Measurements from ENCODE around the gene DISC1. TPM values are rescaled to one million over a fixed set of nuclear protein-coding genes. Genes with fewer than 3 reads are reported as not detected.
A peak's percentile ranks its signal among the peaks of the same experiment; 100 is the strongest.

The DISC1 gene
- total and polyA plus RNA-seq, 4 experiments from 2014 or later = 1.9 to 18.0 (median 10.0) TPM

DNA sequence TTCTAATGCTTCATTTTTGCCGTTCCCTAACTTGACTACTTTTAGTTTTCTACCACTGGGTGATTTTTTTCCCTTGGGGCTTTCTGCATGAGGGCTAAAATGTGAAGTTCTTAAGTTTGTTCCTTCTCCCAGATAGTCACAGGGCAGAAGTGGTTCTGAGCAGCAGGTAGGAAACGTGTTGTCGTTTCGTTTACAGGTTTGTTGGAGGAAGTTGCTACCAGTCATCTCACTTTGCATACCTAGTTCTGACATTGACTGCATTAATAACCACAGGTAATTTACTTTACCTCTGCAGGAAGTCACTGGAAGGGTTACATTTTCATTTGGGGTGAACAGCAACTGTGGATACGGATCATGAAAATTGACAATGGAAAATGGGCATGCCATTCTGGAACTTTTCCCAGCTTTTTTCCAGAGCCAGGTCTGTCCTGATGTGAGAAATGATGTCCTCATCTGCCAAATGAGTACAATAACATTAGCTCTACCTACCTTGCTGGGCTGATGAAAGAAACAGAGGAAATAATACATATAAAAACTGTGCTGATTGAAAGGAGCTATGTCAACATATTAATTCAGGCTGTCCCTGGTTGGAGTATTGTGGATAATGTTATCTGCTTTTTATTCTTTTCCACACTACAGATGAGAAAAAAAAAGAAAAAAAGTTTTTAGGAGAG, 94.2 kb downstream of the DISC1 start:
- peaks cover 15 to 21% of the 10 kb centered on the region in 2 donors for H3K36me3 Mint-ChIP-seq
- no peaks in the 10 kb centered on the region for H3K36me3 ChIP-seq (ENCODE audit: insufficient read depth, low read length)
- H3K4me1 ChIP-seq (ENCODE audit: insufficient read depth, low read length) = no peaks in the 10 kb centered on the region
- intact Hi-C loops (cut with micrococcal nuclease) = no loop called here
- no peaks in the 10 kb centered on the region for H3K9me3 ChIP-seq (ENCODE audit: control insufficient read depth in 1 of 2, low read length in 2 of 2)
- H3K27me3 ChIP-seq (ENCODE audit: insufficient read depth, low read length) = no peaks in the 10 kb centered on the region
- H3K4me3 Mint-ChIP-seq = no peak overlapping the region
- peaks cover 0 to 5% (median 2%) of the 10 kb centered on the region in 4 donors for H3K4me1 Mint-ChIP-seq
- no peak overlapping the region for H3K27ac ChIP-seq (ENCODE audit: low read depth, low read length)
- no peaks in the 10 kb centered on the region for H3K27me3 Mint-ChIP-seq
- H3K27ac Mint-ChIP-seq = peak overlapping the region in 1 of 7 donors; percentile 15
- CTCF ChIA-PET (ENCODE audit: partially characterized antibody) = no interaction called here
- H3K4me3 ChIP-seq (ENCODE audit: low read length in 2 of 2) = no peak overlapping the region
- no peaks in the 10 kb centered on the region for H3K9me3 Mint-ChIP-seq
- DNase-seq = no peak
- POLR2A ChIA-PET (ENCODE audit: partially characterized antibody) = interaction anchor here (0.7 kb wide), 1 partner anchor 310 kb away, joined by 3 read pairs; no protein-coding TSS in a partner anchor

- Histone ChIP-seq H3K27me3 (ENCODE audit: insufficient read depth, low read length) (no peaks in the 10 kb centered on the region), H3K4me3 (ENCODE audit: low read length in 2 of 2) (no peak overlapping the region), H3K27ac (ENCODE audit: low read depth, low read length) (no peak overlapping the region), H3K9me3 (ENCODE audit: control insufficient read depth in 1 of 2, low read length in 2 of 2) (no peaks in the 10 kb centered on the region), H3K36me3 (ENCODE audit: insufficient read depth, low read length) (no peaks in the 10 kb centered on the region), H3K4me1 (ENCODE audit: insufficient read depth, low read length) (no peaks in the 10 kb centered on the region)
- intact Hi-C loops (cut with micrococcal nuclease) = no loop called here
- Mint-ChIP-seq H3K4me3 (no peak overlapping the region), H3K27ac (no peak overlapping the region), H3K9me3 (no peaks in the 10 kb centered on the region), H3K27me3 (no peaks in the 10 kb centered on the region), H3K36me3 (peaks cover 15 to 23% of the 10 kb centered on the region in 2 donors), H3K4me1 (peaks cover 0 to 4% (median under 1%) of the 10 kb centered on the region in 4 donors)
- ChIA-PET POLR2A (ENCODE audit: partially characterized antibody) (no interaction called here), CTCF (ENCODE audit: partially characterized antibody) (no interaction called here)
- DNase-seq = no peak
These were observed 94.8 kb downstream of the DISC1 start for GRCh38 chr1:231721436-231721835.

- Mint-ChIP-seq H3K4me1 (peaks cover 0 to 4% (median 0%) of the 10 kb centered on the region in 4 donors), H3K36me3 (peaks cover 15 to 21% of the 10 kb centered on the region in 2 donors), H3K4me3 (no peak overlapping the region), H3K9me3 (no peaks in the 10 kb centered on the region), H3K27me3 (no peaks in the 10 kb centered on the region), H3K27ac (no peak overlapping the region)
- intact Hi-C loops (cut with micrococcal nuclease) = no loop called here
- no peak overlapping the region for H3K4me3 ChIP-seq (ENCODE audit: low read length in 2 of 2)
- DNase-seq = no peak
- no peak overlapping the region for H3K27ac ChIP-seq (ENCODE audit: low read depth, low read length)
- no peaks in the 10 kb centered on the region for H3K36me3 ChIP-seq (ENCODE audit: insufficient read depth, low read length)
- POLR2A ChIA-PET (ENCODE audit: partially characterized antibody) = no interaction called here
- no peaks in the 10 kb centered on the region for H3K4me1 ChIP-seq (ENCODE audit: insufficient read depth, low read length)
- H3K9me3 ChIP-seq (ENCODE audit: control insufficient read depth in 1 of 2, low read length in 2 of 2) = no peaks in the 10 kb centered on the region
- CTCF ChIA-PET (ENCODE audit: partially characterized antibody) = interaction anchor here (0.7 kb wide), 1 partner anchor 40 kb away, joined by 4 read pairs; no protein-coding TSS in a partner anchor
- no peaks in the 10 kb centered on the region for H3K27me3 ChIP-seq (ENCODE audit: insufficient read depth, low read length)
These were observed 95.8 kb downstream of the DISC1 start for GRCh38 chr1:231722356-231722755.

- H3K27me3 ChIP-seq (ENCODE audit: insufficient read depth, low read length) = no peaks in the 10 kb centered on the region
- ChIA-PET POLR2A (ENCODE audit: partially characterized antibody) (no interaction called here), CTCF (ENCODE audit: partially characterized antibody) (no interaction called here)
- H3K4me1 Mint-ChIP-seq = peaks cover 0 to 4% (median 0%) of the 10 kb centered on the region in 4 donors
- H3K27ac Mint-ChIP-seq = no peak overlapping the region
- no peak for DNase-seq
- no peaks in the 10 kb centered on the region for H3K36me3 ChIP-seq (ENCODE audit: insufficient read depth, low read length)
- H3K27me3 Mint-ChIP-seq = no peaks in the 10 kb centered on the region
- H3K4me1 ChIP-seq (ENCODE audit: insufficient read depth, low read length) = no peaks in the 10 kb centered on the region
- H3K9me3 ChIP-seq (ENCODE audit: control insufficient read depth in 1 of 2, low read length in 2 of 2) = no peaks in the 10 kb centered on the region
- H3K36me3 Mint-ChIP-seq = peaks cover 11 to 17% of the 10 kb centered on the region in 2 donors
- no peak overlapping the region for H3K4me3 Mint-ChIP-seq
- peaks cover 0 to 2% (median 0%) of the 10 kb centered on the region in 8 donors for H3K9me3 Mint-ChIP-seq
- H3K27ac ChIP-seq (ENCODE audit: low read depth, low read length) = no peak overlapping the region
- H3K4me3 ChIP-seq (ENCODE audit: low read length in 2 of 2) = no peak overlapping the region
- intact Hi-C loops (cut with micrococcal nuclease) = no loop called here
These were observed 96.6 kb downstream of the DISC1 start for GRCh38 chr1:231723146-231723545.

DNA sequence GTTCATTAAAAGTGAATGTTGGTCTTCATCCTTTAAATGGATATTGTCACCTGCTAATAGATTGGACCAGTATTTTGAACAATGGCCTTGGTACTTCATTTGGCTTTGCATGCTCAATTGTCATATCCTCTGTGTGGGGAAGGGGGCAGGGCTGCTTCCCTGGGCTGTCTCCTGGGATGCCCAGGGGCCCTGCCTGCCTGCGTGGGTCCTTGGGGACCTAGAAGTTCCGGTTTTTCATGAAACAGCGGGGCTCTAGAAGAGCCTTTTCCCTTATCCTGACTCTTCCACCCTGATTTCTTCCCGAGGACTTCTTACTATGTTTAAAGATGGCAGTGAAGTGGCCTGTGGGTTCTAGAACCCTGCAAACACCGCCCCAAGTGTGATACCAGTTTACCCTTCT, 97.5 kb downstream of the DISC1 start:
- H3K27me3 Mint-ChIP-seq = no peaks in the 10 kb centered on the region
- Histone ChIP-seq H3K27ac (ENCODE audit: low read depth, low read length) (no peak overlapping the region), H3K36me3 (ENCODE audit: insufficient read depth, low read length) (no peaks in the 10 kb centered on the region), H3K9me3 (ENCODE audit: control insufficient read depth in 1 of 2, low read length in 2 of 2) (no peaks in the 10 kb centered on the region), H3K4me3 (ENCODE audit: low read length in 2 of 2) (no peak overlapping the region), H3K4me1 (ENCODE audit: insufficient read depth, low read length) (no peaks in the 10 kb centered on the region), H3K27me3 (ENCODE audit: insufficient read depth, low read length) (no peaks in the 10 kb centered on the region)
- H3K4me1 Mint-ChIP-seq = peaks cover 0 to 4% (median 0%) of the 10 kb centered on the region in 4 donors
- DNase-seq = no peak
- H3K27ac Mint-ChIP-seq = no peak overlapping the region
- H3K36me3 Mint-ChIP-seq = peaks cover 11 to 17% of the 10 kb centered on the region in 2 donors
- H3K9me3 Mint-ChIP-seq = peaks cover 0 to 2% (median 0%) of the 10 kb centered on the region in 8 donors
- no peak overlapping the region for H3K4me3 Mint-ChIP-seq
- intact Hi-C loops (cut with micrococcal nuclease) = no loop called here
- CTCF ChIA-PET (ENCODE audit: partially characterized antibody) = interaction anchor here (1.9 kb wide), 1 partner anchor 15 kb away, joined by 4 read pairs; no protein-coding TSS in a partner anchor
- POLR2A ChIA-PET (ENCODE audit: partially characterized antibody) = no interaction called here

GRCh38 chr1:231724876-231725647, 98.5 kb downstream of the DISC1 start:
- H3K36me3 ChIP-seq (ENCODE audit: insufficient read depth, low read length) = no peaks in the 10 kb centered on the region
- H3K4me1 Mint-ChIP-seq = peaks cover 0 to 4% (median 0%) of the 10 kb centered on the region in 4 donors
- peaks cover 11 to 15% of the 10 kb centered on the region in 2 donors for H3K36me3 Mint-ChIP-seq
- intact Hi-C loops (cut with micrococcal nuclease) = no loop called here
- no peaks in the 10 kb centered on the region for H3K27me3 ChIP-seq (ENCODE audit: insufficient read depth, low read length)
- H3K9me3 ChIP-seq (ENCODE audit: control insufficient read depth in 1 of 2, low read length in 2 of 2) = no peaks in the 10 kb centered on the region
- CTCF ChIA-PET (ENCODE audit: partially characterized antibody) = interaction anchor here (1.1 to 2.0 kb wide), 5 partner anchors 16 to 902 kb away, joined by 3 to 7 read pairs (median 4); no protein-coding TSS in a partner anchor
- H3K4me3 Mint-ChIP-seq = no peak overlapping the region
- H3K27me3 Mint-ChIP-seq = no peaks in the 10 kb centered on the region
- DNase-seq = no peak
- H3K9me3 Mint-ChIP-seq = peaks cover 0 to 2% (median 0%) of the 10 kb centered on the region in 8 donors
- H3K4me1 ChIP-seq (ENCODE audit: insufficient read depth, low read length) = no peaks in the 10 kb centered on the region
- no peak overlapping the region for H3K4me3 ChIP-seq (ENCODE audit: low read length in 2 of 2)
- POLR2A ChIA-PET (ENCODE audit: partially characterized antibody) = no interaction called here
- H3K27ac ChIP-seq (ENCODE audit: low read depth, low read length) = no peak overlapping the region
- peak overlapping the region in 1 of 7 donors; percentile 2 for H3K27ac Mint-ChIP-seq

- H3K36me3 Mint-ChIP-seq = peaks cover 11 to 13% of the 10 kb centered on the region in 2 donors
- Histone ChIP-seq H3K4me1 (ENCODE audit: insufficient read depth, low read length) (no peaks in the 10 kb centered on the region), H3K27me3 (ENCODE audit: insufficient read depth, low read length) (no peaks in the 10 kb centered on the region), H3K27ac (ENCODE audit: low read depth, low read length) (no peak overlapping the region), H3K36me3 (ENCODE audit: insufficient read depth, low read length) (no peaks in the 10 kb centered on the region), H3K9me3 (ENCODE audit: control insufficient read depth in 1 of 2, low read length in 2 of 2) (no peaks in the 10 kb centered on the region), H3K4me3 (ENCODE audit: low read length in 2 of 2) (no peak overlapping the region)
- H3K27ac Mint-ChIP-seq = peak overlapping the region in 1 of 7 donors; percentile 75
- no peaks in the 10 kb centered on the region for H3K27me3 Mint-ChIP-seq
- H3K9me3 Mint-ChIP-seq = peaks cover 0 to 2% (median 0%) of the 10 kb centered on the region in 8 donors
- ChIA-PET POLR2A (ENCODE audit: partially characterized antibody) (no interaction called here), CTCF (ENCODE audit: partially characterized antibody) (interaction anchor here (1.7 kb wide), 1 partner anchor 30 kb away, joined by 7 read pairs; no protein-coding TSS in a partner anchor)
- H3K4me1 Mint-ChIP-seq = peaks cover 0 to 4% (median 0%) of the 10 kb centered on the region in 4 donors
- H3K4me3 Mint-ChIP-seq = no peak overlapping the region
- intact Hi-C loops (cut with micrococcal nuclease) = no loop called here
- no peak for DNase-seq
These were observed 100.6 kb downstream of the DISC1 start for GRCh38 chr1:231727171-231727570.

All from CD4-positive, alpha-beta memory T cell (primary cell).